ENCODE measurements around the gene IL1R2.

GRCh38 chr2:101985101-101985792 lies 6.5 kb upstream of the IL1R2 start:
- TF ChIP-seq CTCF (conservative IDR thresholded peaks at IDR 0.05; ENCODE audit: low read depth, low read length): no peak
- TF ChIP-seq EZH2 (IDR thresholded peaks at IDR 0.05; ENCODE audit: borderline replicate concordance, low read depth, low read length, poor library complexity, severe bottlenecking): no peak

Measured in A673 (cell line).